HG03520 (cell line): ENCODE results near the gene ATXN1.
"Not testable (repeated sequence)": the region's sequence is repeated elsewhere in the genome, so short reads cannot be mapped to it uniquely, and the experiment has no call there.

Experiments
- ATAC-seq: cut with Tn5 transposase; IDR thresholded peaks from one replicate; pipeline ENCODE4 v1.9.1; 2021; ENCODE audit warnings: mild to moderate bottlenecking, moderate library complexity; ENCODE audit not compliant: unreplicated experiment

ATXN1 gene

DNA sequence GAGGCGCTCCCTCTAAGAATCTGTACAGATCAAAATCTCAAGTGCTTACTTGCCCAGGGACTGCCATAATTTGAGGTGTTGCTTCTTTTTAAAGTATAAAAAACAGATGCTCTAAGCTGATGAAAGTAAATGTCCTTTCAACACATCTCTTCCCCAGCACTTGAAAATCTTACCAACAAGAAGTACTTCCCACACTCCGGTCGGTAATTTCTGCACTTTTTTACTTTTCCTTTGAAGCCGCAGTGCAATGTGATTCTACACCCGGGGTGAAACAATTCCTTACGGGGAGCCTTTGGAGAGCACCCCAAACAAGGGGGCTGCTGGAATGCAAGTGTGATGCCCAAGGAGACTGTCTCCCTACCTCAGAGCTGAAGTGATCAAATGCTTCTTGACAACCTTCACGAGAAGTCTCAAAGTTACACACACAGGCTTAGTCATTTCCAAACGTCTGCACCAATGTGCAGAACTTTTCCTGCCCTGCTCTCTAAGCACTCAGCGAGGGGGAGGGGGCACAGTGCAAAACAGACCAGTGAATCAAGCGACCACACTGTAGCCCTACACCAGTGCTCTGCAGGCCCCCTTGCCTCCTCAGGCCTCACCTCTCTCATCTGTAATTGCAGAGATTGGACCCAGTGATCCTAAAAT is 56.7 kb downstream of the ATXN1 start:
- ATAC-seq, result no peak

DNA sequence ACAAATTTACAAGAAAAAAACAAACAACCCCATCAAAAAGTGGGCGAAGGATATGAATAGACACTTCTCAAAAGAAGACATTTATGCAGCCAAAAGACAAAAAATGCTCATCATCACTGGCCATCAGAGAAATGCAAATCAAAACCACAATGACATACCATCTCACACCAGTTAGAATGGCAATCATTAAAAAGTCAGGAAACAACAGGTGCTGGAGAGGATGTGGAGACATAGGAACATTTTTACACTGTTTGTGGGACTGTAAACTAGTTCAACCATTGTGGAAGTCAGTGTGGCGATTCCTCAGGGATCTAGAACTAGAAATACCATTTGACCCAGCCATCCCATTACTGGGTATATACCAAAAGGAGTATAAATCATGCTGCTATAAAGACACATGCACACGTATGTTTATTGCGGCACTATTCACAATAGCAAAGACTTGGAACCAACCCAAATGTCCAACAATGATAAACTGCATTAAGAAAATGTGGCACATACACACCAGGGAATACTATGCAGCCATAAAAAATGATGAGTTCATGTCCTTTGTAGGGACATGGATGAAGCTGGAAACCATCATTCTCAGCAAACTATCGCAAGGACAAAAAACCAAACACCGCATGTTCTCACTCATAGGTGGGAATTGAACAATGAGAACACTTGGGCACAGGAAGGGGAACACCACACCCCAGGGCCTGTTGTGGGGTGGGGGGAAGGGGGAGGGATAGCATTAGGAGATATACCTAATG is 58.5 kb downstream of the ATXN1 start:
- not testable (repeated sequence) for ATAC-seq

DNA sequence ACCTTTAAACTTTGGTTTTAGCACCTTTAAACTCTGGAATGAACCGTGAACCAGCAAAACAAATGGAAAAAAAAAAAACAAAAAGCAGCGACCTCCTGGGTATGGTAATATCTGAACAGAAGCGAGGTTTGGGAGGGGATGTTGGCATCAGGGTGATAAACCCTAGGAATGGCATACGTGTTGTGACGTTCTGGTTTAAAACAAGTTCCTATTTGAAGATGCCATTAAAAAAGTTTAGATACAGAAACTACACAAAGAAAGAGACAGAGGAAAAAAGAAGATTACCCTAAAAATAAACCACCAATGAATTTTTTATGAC is 60.4 kb downstream of the ATXN1 start:
- no peak for ATAC-seq

DNA sequence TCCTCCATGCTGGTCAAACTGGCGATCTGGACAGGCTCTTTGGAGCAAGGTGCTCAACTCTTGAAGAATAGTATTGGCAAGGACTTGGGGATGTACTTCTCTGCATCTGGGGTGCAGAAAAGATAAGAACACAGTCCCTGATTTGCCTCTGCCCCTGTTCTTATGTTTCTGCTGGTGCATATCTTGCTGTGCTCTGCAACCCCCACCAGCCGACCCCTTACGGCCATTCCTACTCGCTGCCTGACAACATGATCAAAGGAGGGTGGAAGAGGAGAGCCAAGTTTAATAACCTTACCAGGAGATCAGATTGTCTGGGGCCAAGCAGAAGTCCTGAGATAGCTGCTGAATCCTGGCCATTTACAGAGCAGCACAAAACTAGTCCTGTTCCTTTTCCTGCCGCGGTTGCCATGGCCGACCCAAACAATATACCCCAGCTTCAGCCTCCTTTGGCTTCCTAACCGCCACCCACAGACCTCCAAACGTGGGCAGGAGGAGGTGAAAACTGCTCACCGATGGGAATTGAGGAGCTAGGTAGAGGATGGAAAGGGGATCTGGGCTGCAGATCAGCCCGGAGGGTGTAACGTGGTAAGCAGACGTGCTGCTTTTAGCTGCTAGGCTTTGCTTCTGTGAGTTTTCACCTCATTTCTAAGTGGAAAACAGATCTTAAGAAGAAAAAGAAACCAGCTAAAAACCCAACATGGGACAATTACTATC is 60.9 kb downstream of the ATXN1 start:
- no peak for ATAC-seq

DNA sequence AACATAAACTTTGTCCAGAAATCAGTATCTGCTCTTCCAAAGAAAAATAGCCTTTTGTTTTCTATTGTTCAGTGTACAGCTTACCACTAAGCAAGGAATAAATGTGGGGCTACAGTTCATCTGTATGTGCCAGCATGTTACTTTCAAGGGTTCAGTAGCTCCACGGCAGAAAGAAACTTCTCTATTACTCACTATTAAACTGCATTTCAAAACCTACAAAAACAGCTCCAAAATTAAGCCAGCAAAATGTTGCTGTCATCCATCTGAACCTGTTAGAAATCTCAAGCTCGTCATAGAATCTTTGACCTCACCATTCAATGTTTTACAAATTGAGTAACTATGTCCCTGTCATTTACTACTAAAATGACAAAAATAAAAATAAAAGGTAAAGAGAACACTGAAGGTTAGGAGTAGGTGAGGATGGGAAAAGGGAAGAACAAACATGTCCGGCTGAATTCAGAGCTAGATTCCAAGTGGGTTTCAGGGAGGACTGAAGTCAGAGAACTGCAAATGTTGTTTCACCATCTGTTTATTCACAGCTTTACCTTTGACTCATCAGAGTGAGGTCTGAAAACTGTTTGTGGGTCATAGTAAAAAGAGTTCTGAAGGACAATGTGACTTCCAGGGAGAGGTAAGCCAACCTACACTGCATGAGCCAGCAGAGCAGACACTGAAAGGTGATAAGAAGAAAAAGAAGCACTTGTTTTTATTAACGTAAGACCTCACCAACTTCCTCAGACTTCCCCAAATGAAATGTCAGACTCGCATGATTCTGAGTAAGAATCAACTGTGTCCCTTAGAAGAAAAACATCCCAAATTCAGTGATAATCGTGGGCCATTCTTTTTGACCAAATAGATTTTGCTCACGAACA is 62.0 kb downstream of the ATXN1 start:
- no peak for ATAC-seq

DNA sequence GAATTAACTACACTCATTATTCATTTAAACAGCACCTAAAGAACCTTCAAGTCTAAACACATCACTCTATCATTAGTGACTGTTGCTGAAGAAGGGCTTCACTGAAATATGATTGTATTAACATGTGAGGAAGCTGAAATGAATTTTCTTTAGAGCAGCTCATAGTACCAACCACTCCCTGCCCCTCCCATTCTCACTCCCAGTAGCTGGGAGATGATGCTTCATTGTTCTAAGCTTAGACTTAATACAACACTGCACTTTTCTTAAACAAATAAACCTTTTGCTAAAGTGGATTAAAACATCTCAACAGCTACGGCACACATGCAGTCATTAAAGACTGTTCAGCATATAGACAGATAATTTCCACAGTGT is 63.1 kb downstream of the ATXN1 start:
- ATAC-seq, result no peak

DNA sequence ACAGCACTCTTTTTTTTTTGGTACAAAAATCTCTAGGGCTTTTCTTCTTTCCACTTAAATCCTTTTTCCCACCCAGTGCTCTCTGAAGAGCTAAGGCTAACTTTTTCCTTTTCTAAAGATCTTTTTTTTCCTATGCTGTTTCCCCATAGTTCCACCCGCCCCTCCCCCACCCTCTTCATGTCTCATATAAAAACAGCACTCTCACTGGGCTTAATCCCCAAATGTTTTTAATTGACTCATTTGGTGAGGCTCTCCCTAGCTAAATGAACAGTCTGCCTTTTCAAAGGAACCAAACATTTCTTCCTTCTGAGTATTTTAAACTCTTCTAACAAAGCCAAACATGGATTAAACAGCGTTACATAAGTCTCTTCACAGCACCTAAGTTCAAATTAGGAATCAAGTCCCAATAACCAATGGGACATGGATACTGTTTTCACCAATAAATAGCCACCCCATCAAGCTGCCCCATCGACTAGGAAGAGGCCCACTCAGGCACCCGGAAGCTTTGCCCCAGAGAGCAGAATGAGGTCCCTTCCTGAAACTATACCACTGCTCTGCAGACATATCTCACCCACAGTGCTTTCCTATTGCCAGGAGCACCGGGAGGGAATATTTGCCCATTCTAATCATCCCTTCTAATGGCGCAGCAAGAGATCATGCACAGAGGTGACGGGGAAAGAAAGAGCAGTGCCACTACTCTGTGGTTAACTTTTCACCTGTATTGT is 63.7 kb downstream of the ATXN1 start:
- no peak for ATAC-seq

DNA sequence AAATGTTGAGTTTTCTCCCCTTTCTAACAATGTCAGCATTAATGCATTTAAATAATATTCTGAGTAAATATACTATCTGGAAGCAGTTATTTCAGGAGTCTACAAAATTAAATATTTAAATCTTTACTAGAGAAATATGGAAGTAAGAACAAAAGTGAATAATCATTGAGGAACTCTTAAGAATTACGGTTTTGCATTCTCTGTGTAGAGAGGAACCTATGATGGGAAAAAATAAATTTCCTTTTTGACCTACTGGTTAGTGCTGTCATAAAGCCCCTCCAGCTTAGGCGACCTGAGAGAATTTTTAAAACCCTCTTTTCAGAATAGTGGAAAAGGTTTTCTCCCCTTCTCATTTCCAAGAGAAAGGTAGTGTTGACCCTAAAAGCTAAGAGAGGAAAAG is 64.8 kb downstream of the ATXN1 start:
- ATAC-seq, result no peak

DNA sequence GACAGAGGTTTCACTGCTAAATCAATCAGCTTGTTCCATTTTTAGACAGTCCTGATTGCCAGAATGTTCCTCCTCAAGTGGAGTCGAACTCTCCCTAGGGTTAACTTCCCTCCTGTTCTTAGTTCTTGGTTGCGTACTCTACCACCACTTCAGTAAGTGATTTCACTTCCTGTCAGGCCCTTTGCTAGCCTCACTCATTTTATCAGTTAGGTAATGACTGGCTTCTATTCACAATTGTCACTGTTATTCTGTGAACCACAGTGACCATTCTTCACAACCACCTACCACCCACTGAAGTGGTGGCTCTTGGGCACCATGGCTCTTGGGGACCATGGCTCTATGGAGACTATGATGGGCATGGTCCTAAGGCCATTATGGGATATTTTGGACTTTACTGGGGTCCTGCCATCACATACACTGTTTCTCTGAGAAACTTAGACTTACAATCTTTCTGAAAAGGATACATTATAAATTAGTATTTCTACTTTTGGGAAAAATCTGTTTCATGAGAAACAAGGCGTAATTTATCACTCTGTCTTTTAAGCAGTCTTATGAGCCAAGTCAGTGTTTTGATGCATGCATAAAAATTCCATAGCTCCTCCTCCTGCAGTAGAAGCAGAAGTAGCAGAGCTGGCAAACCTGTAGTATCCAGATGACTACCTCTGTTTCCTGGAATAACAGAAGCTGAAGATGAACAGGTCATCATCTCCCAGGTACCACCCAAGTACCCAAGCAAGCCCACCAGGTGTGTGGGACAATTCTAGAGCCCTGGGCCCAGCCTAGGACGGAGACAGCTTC is 66.3 kb downstream of the ATXN1 start:
- peak; percentile 44 for ATAC-seq

DNA sequence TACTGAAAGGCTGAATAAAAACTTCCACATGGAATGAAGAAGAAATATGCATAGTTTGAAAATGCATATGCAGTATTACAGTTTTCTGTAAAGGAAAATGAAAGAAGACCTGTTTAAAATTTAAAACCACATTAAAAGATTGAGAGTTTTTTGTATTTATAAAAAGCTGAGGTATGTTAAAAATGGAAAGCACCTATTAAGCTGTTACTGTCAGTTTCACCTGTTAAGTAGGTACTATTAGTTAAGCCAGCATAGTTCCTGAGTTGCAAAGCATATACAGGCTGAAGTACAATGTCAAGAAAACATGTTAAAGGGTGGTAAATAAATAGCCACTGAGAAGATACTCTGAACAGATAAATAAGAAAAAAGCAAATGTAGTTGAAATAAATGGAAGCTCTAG is 69.9 kb downstream of the ATXN1 start:
- ATAC-seq, result no peak

DNA sequence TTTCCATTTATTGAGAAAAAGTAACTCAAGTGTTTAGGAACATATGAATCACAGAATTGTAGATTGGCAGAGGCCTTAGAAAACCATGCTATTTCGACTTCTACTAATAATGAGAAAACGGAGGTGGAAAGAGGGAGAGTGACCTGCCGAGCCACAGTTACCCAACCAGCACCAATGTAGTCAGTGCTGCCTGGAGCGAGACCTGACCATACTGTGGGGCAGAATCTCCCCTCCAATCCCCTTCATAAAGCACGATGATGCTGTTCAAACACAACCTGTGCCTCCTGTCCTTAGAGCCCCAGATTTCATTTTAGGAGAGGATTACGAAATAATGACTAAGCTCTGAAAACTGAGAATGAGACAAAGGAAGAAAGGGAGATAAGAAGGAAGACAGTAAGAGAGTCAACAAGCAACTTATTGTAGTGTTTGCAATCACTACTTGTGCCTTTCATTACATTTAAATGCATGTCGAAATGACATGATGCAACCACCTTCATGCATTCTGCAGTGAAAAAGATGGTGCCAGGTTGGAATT is 70.6 kb downstream of the ATXN1 start:
- peak; percentile 80 for ATAC-seq

DNA sequence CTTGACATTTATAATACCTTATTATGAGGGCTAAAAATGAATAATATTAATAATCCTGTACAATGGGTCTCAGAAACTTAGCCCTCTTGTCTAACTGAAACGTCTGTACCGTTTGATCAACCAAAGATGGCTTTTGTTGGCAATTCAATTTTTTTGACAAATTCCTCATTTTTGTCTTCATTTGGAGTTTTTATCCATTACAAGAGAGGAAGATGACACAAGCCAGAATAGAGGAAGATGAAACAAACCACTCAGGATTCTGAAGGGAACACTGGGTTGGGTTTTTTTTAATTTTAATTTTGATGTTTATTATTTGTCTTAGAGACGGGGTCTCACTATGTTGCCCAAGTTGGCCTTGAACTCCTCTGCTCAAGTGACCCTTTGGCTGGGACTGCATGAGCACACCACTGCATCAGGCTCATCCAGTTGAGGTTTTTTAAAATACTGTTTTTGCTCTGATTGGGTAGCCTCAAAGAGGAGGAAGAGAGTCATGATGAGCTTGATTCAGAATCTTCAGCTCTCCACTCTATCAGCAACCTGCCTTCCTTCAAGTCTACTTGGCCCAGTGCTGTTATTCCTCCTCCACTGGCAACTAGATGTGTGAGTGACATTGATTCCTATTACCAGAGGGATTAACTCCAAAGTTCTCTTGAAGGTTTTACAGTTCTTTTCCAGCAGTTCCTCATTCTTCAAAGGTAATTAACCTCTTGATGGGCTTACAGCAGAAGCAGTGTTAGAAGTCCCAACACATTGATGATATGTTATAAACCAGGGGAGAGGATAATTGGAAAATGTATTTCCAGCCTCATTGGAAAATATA is 71.3 kb downstream of the ATXN1 start:
- no peak for ATAC-seq

DNA sequence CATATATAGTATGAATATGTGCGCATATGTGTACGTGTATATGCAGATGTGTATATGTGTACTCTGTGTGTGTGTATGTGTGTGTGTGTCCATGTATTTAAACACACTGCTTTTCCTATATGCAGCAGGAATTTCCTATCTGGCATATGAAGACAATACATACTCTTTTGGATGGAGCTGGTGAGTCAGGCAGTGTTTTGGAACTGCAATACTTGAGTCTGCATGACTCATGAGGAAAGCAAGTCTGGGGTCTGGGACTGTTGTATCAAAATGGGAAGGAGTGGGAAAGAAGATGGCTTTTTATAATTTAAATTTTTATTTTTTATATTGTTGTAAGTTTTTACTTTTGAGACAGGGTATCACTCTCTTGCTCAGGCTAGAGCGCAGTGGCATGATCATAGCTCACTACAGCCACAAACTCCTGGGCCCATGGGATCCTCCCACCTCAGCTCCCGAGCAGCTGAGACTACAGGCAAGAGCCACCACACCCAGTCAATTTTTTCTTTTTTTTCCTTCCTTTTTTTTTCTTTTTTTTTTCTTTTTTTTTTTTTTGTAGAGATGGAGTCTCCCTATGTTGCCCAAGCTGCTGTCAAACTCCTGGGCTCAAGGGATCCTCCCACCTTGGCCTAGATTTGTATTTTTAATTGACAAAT is 72.2 kb downstream of the ATXN1 start:
- no peak for ATAC-seq

DNA sequence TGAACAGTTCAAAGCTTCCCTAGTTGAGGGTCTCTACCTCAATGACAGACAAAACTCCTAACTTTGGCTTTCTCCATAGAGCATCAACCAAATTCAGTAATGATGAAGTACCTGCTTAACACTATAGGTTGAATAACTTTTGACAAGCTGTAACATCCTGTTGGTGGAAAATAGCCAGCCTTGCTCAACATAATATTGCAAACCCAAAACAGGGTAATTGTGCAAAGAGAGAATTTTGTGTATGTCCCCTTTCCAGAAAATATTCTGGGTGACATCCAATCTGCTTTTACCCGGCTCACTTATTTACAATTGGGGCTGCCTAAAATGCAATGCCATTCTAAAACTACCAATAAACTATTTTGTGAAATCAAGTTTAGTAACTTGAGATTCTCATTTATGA is 72.8 kb downstream of the ATXN1 start:
- ATAC-seq, result no peak

DNA sequence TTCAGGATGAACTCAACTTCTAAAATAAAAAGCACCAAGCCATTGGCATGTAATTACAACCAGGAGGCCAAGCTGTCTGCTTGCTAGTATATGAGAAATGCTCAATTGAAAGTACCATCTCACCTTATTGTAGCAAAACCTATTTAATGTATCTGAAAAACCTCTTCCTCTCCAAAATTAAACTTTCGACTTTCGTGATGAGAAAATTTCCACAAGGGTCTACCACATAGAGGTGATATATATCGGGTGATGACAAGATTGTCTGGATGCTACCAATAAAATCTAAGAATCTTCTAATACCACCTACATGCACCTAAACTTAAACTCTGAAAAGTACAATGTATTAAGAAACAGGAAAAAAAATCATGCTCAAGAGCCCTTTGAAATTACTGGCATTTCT is 74.2 kb downstream of the ATXN1 start:
- ATAC-seq, result no peak

DNA sequence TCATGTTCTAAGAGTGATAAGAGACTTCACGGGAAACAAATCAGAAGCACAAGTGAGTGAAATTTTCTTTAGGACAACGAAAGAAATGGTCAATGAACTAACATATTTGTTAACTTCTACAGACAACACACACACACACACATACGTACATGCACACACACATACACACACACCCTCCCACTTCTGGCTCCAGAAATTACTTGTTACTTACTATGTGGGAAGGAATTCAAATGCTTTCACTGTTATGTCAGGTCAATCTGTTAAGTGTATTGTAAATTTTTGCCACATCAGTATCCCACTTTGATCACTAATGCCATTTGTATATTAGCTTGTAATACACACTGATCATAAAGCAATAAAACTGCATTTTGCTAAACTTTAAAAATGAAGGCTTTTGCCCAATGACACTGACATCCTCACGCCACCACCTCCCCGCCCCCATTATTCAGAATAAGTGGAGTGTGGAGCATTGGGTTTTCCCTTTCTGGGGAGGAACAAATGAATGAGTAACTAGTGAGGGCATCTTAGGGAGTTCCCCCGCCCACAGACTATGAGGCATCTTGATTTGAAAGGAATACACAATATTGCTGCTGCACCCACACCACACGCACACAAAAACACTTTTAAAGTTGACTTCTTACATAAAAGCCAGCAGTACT is 76.2 kb downstream of the ATXN1 start:
- ATAC-seq, result peak; percentile 61

DNA sequence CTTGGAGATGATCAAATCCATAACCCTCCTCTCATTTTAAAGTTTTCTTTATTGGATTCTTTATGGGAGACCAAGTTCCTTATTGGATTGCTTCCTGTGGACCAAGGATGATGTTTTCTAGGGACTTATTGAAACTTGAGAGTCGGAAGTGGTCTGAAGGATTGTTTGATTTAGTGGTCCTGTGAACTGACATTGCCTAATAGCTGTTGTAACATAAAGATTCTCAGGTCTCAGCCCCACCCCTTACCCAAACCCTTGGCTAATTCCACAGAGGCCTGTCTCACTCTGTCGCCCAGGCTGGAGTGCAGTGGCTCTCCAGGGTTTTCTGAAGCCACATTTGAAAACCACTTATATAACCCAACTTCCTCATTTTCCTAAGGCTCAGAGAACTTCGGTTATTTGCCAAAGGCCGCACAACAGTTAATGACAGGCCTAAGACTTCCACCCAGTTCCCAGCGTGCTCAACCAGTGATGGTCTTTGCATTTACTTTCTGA is 77.0 kb downstream of the ATXN1 start:
- no peak for ATAC-seq
